DMS79 treated with DMSO at 0.1 percent for 48 hours (cell line): ENCODE measurements around the gene AGRN.
"Not testable (repeated sequence)": the region's sequence is repeated elsewhere in the genome, so short reads cannot be mapped to it uniquely, and the experiment has no call there.

Experiments
- DNase-seq: peaks from one replicate; lab custom pipeline; 2025; lab: John Stamatoyannopoulos, UW

Gene AGRN

DNA sequence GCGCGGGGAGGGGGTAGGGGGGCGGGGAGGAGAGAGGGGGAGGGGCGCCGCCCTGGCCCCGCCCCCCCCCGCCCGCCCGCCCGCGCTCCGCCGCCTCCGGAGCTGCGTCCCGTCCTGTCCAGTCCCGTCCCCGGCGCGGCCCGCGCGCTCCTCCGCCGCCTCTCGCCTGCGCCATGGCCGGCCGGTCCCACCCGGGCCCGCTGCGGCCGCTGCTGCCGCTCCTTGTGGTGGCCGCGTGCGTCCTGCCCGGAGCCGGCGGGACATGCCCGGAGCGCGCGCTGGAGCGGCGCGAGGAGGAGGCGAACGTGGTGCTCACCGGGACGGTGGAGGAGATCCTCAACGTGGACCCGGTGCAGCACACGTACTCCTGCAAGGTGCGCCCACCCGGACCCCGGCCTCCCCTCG lies at the start of gene AGRN:
AGRN (plus strand) TSS at position 121 of the 405 bp plus-strand sequence; CDS start at position 174, 53 bp downstream.
- DNase-seq, result peak; percentile 39

DNA sequence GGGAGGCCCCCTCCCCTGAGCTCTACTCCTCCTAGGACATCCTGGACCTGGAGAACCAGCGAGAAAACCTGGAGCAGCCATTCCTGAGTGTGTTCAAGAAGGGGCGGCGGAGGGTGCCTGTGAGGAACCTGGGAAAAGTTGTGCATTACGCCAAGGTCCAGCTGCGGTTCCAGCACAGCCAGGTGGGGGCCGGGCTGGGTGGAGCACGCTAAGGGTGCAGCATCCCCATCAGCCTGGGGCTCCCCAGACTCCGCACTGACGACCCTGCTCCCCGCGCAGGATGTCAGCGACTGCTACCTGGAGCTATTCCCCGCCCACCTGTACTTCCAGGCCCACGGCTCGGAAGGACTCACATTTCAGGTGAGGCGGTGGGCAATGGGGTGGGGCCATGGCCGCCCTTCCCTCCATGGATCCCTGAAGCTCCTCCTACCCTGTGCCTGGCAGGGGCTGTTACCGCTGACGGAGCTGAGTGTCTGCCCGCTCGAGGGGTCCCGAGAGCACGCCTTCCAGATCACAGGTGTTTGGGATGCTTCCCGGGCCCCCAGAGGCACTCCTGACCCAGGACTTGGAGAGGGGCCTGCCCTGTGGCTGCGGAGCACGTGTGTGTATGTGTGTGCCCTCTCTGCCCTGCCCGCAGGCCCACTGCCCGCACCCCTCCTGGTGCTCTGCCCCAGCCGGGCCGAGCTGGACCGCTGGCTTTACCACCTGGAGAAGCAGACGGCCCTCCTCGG lies 49.5 kb upstream of the AGRN start:
- peak; percentile 38 for DNase-seq

DNA sequence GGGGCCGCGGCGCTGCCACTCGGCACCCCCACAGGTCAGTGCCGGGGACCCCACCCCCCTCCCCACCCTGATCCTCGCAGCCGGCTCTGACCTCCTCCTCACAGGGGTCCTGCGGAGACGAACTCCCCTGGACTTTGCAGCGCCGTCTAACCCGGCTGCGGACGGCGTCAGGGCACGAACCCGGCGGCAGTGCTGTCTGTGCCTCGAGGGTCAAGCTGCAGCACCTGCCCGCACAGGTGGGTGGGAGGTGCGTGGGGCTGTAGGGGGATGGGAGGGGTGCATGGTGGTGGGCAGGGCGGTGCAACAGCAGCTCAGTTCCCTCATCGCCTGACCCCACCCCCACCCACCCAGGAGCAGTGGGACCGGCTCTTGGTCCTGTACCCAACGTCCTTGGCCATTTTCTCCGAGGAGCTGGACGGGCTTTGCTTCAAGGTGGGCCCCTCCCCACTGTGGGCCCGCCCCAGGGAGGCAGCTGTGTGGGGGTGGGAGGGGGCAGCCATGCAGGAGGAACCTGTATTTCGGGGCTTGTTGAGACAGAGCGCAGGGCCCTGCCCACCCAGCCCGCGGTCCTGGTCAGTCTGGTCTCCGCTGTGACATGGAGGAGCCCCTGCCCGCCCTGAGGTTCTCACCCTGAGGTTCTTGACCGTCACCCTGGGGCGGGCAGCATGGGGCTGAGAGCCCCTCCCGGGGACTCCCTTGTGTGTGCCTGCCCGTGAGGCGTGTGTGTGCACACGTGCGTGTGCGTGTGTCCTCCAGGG lies 48.8 kb upstream of the AGRN start:
- DNase-seq, result no peak

DNA sequence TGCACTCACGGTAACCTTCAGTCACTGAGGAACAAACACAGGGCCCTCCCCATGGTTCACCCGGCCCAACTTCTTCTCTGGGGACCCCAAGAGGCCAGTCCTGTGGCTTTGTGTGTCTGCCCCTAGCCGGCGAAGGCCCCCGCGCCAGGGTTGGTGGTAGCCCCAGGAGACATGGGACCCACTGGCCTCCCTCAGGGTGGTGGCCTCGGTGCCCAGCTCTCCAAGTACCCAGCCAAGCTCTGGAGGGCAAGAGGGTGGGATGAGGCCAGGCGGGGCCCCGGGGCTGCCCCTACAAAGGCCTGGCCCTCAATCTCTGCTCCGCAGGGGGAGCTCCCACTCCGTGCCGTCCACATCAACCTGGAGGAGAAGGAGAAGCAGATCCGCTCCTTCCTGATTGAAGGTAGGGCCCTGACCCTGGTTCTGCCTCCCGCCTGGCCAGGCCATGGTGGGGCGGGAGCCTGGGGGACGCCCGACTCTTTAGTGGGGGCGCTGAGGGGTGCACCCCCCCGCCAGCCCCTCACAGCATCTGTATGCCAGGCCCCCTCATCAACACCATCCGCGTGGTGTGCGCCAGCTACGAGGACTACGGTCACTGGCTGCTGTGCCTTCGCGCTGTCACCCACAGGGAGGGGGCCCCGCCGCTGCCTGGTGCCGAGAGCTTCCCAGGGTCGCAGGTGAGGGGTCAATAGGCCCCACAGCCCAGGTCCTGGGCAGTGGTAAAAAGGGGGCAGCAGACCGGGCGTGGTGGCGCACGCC lies 48.0 kb upstream of the AGRN start:
- no peak for DNase-seq

DNA sequence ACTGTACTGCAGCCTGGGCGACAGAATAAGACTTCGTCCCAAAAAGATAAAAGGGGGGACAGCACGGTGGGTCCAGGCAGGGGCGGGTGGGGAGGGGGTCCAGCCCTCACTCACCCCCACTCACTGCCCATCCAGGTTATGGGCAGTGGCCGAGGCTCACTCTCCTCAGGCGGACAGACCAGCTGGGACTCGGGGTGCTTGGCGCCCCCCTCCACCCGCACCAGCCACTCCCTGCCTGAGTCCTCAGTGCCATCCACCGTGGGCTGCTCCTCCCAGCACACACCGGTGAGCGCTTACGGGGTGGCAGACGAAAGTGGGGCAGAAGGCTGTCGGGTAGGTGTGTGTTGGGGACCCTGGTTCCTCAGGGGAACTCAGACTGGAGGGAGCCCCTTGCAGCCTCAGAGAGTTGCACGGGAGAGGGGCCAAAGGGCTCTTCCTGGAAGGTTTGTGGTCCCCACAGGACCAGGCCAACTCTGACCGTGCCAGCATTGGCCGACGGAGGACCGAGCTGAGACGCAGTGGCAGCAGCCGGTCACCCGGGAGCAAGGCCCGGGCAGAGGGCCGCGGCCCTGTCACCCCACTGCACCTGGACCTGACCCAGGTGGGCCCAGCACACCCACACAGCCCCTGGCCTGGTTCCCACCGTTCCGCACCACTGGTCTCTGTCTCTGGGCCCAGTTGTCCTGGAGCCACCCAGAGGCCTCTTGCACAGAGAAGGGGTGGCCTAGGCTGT lies 47.0 kb upstream of the AGRN start:
- no peak for DNase-seq

DNA sequence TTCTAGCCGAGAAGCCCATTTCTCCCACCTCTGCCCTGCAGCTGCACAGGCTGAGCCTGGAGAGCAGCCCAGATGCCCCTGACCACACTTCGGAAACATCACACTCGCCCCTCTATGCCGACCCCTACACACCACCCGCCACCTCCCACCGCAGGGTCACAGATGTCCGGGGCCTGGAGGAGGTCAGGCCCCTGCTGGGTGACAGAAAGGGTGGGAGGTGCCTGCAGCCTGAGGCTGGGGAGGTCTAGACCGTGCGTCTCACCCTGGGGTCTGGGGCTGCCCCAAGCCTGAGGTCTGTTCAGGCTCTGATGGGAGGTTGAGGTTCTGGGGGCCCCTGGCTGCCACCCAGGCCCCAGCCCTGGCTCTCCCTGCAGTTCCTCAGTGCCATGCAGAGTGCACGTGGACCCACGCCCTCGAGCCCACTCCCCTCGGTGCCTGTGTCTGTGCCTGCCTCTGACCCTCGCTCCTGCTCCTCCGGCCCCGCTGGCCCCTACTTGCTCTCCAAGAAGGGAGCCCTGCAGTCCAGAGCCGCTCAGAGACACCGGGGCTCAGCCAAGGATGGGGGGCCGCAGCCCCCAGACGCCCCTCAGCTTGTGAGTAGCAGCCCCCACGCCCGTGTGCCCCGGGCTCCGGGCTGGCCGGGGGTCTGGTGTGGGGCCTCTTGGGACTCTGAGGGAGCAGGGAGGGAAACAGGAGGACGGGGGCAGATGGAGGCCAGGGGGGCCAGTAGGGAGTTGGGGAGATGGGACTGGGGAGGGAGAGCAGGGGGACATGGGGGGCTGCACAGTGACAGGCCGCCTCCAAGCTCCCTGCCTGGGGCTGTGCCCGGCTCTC lies 46.2 kb upstream of the AGRN start:
- no peak for DNase-seq

DNA sequence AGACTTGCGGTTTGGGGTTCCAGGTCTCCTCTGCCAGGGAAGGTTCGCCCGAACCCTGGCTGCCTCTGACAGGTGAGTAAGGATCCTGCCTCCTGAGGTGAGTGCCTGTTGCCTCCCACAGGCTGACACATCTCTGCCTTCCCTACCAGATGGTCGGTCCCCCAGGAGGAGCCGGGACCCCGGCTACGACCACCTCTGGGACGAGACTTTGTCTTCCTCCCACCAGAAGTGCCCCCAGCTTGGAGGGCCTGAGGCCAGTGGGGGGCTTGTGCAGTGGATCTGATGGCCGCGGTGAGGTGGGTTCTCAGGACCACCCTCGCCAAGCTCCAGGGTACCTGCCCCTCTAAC lies 45.7 kb upstream of the AGRN start:
- no peak for DNase-seq

DNA sequence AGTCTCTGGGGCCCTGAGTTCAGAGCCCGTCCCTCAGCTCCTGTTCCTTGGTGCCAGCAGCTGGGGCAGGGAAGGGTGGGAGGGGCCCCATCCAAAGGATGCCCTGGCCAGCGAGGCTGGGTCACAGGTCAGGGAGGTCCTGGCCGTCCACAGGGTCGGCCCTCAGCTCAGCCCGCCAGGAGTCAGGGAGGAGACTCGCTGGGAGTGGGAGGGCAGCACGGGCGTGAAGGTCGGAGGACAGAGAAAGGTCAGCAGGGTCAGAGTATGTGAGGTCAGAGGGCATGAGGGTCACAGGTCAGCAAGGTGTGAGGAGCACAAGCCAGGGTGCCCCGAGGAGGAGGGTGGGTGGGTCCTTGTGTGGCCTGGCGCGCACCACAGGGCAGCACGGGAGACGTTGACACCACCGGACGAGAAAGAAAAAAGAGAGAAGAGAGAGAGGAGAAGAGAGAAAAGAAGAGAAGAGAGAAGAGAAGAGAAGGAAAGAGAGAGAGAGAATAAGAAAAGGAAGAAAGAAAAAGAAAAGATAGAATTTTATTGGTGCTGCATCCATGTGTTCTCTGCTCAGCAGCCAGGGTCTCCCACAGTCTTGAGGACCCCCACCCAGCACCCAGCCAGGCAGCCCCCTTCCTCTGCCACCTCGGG lies 45.1 kb upstream of the AGRN start:
- no peak for DNase-seq

DNA sequence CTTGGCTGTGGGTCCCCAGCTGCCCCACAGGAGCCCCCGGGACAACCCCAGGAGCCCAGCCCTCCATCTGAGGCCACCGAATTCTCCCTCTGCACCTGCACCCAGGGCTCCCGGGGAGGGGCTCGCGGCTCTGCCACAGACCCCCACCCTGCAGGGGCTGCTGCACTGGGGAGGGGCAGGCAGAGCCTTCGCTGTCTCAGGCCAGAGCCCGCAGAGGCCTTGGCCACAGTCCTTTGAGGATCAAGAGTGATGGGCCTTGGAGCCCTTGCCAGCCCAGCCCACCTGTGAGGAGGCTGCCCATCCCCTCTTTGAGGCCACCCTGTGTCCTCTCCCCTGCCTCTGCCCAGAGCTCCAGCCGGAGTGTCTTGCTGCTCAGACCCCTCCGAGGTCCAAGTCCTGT lies 44.6 kb upstream of the AGRN start:
- no peak for DNase-seq

DNA sequence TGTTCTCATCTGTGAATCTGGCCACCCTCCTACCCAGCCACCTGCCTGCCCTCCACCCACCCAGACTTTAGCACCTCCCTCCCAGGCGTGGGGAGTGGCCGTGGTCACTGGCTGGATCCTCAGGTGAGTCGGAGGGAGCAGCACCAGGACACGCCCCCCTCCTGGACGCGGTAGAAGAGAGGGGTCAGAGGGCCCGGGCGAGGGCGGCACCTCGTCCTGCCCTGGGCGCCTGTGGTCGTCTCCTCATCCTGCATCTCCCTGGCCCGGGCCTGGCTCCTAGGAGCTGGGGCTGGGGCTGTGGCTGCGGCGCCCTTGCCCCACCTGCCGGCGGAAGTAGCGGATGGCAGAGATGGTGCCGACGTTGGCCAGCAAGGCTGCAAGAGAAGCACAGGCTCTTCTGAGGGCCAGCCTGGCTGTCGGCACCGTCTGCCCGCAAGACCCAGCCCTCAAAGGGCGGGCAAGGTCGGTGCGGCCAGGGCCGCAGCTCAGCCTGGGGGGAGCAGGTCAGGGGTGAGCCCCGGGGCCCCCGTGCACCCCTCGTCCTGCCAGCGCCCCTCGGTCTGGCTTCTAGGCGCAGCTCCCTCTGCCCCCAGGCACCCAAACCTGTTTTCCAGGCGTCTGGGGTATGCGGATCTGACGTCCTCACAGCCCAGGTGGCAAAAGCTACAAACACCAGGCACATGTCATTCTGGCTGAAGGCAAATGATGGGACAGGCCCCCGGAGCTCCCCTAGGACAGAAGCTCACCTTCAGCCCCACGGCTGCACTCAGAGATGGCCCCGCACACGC lies 43.8 kb upstream of the AGRN start:
- peak; percentile 66 for DNase-seq

DNA sequence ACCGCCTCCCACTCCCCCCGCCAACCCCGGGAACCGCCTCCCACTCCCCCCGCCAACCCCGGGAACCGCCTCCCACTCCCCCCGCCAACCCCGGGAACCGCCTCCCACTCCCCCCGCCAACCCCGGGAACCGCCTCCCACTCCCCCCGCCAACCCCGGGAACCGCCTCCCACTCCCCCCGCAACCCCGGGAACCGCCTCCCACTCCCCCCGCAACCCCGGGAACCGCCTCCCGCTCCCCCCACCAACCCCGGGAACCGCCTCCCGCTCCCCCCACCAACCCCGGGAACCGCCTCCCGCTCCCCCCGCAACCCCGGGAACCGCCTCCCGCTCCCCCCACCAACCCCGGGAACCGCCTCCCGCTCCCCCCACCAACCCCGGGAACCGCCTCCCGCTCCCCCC lies 43.1 kb upstream of the AGRN start:
- not testable (repeated sequence) for DNase-seq

DNA sequence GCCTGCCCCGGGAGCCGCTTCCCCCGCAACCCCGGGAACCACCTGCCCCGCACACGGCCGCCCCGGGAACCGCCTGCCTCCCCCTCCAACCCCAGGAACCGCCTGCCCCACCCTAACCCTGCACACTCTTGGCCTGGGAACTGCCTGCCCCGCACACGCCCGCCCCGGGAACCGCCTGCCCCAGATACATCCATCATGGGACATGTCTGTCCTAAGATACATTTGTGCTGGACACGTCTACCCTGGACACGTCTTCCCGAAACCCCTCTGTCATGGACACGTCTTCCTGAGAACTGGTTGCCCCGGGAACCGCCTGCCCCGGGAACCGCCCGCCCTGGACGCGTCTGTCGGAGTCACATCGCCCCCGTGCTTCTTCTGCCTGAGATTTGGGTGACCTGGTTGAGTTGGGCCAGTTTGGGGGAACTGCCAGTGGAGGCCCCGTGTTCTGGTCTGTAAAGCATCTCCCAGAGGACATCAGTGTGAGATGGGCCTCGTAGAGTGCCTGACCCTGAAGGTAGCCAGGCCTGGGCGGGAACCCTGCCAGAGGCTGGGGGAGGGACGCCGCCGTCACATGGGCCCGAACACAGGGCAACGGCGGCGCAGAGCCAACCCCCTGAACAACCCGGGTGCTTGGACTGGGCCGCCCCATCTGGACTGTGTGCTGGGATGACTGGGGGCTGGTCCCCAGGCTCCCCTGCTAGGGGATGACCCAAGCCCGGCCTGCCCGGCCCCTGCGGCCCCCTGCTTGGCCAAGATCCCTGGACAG lies 41.7 kb upstream of the AGRN start:
- DNase-seq, result no peak

DNA sequence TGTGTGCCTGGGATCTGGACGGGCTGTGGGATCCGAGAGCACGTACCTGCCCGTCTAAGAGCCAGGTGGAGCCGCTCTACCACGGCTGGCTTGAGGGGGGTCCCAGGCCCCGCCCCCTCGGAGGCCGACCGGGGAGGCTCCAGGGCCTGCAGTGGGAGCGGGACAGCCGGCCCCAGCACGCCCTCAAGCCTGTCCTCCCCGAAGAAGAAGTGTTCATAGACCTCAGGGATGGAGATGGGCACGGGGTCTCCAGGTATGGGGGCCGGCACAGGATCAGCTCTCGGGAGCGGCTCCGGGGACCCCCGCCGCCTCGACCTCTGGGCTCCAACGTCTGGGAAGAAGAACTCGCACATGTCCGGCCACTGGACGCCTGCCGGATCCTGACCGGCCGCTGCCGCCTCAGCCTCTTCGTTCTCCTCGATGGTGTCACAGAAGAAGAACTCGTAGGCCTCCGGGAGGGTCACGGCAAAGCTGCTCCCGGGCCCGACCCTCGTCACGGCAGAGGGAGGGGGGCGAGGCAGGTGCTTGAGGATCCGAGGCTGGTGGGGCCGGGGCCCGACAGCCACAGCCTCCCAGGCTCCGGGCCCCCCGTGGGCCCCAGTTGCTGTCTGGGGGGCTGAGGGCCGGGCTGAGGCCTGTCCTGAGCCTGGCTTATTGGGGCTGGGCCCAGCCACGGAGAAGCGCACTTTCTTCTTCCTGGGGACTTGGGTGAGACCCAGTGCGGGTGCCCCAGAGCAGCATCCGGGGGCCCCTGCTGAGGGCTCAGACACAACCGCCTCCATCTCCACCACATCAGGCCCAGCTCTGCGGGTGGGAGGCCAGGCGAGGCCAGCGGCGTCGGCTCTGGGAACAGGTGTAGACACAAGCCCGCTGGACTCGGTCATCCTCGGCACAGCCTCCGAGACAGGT lies 40.8 kb upstream of the AGRN start:
- DNase-seq, result no peak

DNA sequence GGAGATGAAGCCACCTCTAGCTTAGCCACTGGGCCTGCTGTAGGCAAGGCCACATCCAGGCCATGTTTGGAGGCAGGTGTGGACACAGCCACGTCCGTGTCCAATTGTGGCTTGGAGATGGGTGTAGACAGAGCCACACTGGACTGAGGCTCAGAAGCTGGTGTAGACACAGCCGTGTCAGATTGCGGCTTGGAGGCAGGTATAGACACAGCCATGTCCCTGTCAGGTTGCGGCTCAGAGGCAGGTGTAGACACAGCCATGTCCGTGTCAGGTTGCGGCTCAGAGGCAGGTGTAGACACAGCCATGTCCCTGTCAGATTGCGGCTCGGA lies 40.2 kb upstream of the AGRN start:
- DNase-seq, result no peak

DNA sequence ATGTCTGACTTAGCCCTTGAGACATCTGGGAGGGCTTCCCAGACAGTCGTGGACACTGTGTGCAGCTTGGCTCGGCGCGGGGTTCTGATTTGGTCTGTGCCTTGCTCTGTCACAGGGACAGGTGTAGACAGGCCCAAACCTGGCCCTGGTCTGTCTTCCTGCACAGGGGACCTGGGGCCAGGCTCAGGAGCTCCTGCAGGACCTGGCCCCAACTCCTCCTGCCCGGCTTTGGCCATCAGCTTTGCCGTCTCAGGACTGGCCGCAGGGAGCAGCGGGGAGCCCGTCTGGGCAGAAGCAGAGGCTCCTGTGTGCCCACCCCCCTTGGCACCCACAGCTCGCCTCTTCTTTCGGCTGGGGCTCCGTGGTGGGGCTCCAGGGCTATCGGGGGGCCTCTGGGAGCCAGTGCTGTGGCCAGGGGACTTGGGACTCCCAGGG lies 39.8 kb upstream of the AGRN start:
- no peak for DNase-seq

DNA sequence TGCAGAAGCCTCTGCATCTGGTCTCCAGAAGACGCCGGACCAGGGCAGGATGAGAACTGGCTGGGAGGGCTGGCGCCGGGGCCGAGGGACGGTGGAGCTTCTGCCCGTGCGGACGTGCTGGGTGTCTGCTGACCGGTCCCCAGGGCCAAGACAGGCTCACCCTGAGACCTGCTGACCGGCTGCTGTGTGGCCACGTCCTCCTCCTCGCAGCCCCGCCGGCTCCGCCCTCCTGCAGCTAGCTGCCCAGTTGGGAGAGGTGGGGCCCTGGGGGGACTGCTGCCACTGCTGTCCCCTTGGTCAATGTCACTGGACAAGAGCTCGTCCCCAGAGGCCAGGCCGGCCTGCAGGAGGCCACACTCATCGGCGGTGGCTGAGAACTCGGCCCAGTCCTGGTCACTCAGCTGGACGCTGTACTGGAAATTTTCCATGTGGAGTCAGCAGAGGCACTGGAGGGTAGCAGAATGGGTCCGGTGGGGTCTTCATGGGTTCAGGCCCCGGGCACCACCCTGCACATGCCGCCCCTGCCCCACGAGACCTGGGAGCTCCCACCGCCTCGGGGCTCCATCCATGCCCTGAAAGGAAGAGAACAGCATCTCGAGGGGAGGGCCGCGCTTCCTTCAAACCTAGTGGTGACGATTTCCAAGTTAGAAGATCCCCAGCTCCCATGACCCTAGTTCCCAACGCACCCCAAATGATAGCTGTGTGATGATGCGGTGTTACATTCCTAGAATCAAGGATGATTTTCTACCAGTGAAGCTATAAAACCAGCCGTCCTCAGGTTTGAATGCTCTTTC lies 39.1 kb upstream of the AGRN start:
- DNase-seq, result no peak

DNA sequence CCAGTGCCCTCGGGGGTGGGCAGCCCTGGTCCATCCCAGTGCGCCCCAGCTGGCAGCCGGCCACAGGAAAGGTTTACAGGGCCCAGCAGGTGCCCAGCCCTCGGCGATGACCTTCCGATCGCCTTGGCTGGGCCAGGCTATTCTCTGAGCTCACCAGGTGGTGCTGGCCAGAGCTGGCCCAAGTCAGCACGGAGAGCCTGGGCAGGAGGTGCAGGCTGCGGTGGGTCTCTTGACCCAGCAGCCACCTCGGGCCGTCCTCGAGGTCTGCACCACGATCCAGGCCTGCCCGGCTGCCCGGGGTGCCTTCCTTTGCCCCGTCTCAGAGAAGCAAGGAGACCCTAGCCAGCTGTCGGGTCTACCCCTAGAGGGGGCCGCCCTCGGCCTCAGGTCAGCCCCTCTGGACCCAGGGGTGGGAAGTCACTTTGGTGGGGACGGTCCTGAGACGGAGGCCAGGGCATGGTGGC lies 38.4 kb upstream of the AGRN start:
- DNase-seq, result no peak
